ENCODE results near the gene MGAT5.
"Not testable (repeated sequence)": the region's sequence is repeated elsewhere in the genome, so short reads cannot be mapped to it uniquely, and the experiment has no call there.

Gene MGAT5

DNA sequence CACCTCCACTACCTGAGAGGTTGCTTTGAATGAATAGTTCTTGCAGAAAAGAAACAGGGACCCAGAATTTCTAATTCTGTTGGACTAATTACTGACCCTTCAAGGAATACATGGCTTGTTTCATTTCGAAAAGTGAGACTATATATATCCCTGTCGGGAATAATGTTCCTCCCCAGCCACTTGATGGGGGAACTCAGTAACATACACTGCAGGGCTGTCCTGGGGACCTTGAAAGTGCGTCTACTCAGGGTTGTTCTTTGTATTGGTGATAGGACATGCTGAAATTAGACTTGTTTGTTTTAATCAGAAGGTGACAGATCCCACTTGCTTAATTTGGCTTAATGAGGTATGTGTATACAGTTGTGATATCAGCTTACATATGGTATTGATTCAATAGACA is 25.5 kb downstream of the MGAT5 start:
- DNase-seq, result no peak

DNA sequence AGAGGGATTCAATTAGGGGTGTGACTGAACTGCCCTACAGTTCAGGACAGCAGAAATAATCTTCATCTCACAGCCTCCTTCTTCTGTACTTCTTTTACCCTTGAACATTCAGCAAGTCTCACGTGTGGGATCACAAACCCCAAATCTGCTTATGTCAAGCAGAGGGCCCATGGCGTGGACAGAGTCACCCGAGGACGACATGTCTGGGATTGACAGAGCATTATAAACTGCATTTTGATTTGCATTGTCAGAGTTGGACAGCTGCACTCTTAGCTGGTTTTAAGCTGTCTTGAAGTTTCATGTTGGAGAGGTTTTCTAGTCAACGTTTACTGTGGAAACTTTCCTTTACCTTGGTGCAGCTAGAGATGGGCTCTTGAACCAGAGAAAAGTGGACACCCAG is 26.4 kb downstream of the MGAT5 start:
- no peak for DNase-seq

DNA sequence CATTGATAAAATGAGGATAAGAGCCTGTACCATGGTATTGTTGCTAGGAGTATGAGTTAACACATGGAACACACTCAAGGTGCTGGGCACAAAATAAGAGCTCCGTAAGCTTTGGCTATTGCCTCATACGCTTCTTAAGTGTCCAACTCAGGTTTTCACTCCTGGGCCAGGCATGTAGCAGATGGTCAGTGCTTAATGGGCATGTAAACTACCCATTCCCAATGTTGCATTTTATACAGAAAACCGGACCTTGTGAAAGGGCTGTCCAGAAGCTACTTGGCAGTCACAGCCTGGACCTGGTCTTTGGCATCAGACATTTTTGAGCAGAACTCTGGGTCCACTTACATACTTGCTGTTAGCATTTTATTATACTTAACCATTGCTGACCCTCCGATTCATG is 26.9 kb downstream of the MGAT5 start:
- no peak for DNase-seq

DNA sequence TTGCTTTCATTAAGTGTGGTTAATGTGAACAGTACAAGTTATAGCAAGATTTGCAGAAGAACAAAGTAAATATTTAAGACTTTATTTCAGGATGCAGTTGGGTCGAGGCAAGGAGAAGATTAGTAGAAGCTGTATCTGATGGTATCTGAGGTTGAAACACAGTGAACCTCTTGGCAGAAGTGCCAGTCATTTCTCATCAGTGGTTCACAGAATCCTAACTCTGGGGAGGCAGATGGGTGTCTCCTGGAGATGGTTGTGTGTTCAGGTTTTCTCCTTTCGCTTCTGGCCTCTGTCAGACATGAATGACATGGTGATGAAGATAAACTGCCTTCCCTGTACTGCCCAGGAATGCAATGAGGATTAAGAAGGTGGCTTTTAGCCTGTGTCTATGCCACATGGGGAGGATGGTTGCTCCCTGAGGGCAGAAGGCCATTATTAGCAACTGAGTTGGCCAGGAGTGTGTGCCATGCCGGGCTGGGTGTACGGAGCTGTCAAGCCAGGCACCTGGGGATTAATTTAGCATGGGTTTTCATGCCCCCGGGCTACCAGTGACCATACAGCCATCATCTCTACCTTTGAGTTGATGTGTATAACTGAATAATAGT is 28.0 kb downstream of the MGAT5 start:
- DNase-seq, result no peak

DNA sequence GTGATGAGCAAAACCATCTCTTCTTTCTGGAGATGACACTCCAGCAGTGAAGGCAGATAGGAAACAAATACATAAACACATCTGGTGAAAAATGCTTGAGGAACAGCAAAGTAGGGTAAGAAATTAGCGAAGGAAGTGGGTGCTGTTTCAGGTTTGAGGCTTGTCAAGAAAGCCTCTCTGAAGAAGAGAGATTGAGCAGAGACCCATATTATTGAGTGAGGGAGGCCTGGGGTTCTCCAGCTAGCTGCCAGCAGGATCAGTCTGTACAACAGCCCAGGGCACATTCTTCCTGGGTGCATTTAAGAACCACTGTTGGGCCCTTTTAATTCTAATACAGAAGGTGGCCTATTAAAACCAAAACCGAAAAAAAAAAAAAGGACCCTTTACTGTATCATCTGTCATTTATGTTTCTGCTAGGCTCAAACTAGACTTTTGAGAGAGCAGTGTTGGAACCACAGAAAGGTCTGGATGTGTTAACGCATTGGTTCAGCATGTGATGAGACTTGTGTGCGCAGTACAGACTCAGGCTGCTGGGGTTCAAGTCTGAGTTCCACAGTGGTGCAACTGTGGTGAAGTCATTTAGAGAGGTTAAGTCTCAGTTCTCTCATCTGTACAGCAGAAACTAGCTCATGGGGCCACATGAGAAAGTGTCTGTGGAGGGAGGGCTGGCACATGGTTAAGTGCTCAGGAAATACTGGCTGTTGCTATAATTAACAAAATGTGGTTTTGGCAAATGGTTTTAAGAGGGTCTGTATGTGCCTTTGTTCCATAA is 28.9 kb downstream of the MGAT5 start:
- no peak for DNase-seq

DNA sequence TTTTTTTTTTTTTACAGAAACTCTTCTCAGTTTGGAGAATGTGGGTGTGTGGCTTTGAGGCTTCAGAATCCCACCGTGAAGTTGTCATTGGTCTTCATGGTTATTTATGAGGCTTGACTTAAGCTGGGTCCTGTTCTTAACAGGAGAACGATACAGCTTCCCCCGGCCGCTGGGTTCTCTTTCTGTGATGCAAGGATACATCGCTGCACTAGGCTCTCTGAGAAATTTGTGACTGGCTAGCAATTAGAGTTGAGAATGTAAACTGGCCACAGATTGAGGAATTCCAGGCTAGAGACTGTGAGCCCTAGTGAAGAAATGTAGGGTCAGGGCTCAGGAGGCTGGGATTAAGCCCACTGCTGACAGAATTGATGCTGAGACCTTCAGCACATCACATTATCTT is 29.8 kb downstream of the MGAT5 start:
- DNase-seq, result no peak

DNA sequence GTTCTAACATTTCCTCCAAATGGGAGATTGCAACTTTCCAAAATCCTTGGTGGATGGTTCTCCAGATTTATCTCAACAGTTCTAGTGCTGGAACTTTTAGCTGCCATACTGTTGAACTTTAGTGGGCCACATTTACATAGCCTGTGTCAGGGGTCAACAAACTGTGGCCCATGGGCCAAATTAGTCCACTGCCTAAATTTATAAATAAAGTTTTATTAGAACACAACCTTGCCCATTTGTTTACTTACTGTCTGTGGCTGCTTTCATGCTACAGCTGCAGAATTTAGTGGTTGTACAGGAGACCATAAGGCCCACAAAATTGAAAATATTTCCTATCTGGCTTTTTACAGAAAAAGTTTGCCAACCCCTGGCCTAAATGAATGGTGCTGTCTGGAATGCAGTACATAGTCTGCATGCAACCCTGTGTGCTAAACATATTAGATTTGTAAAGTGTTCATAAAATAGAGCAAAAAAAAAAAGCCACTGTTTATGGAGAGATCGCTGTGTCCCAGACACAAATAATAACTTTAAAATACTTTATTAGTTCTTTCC is 30.3 kb downstream of the MGAT5 start:
- no peak for DNase-seq

DNA sequence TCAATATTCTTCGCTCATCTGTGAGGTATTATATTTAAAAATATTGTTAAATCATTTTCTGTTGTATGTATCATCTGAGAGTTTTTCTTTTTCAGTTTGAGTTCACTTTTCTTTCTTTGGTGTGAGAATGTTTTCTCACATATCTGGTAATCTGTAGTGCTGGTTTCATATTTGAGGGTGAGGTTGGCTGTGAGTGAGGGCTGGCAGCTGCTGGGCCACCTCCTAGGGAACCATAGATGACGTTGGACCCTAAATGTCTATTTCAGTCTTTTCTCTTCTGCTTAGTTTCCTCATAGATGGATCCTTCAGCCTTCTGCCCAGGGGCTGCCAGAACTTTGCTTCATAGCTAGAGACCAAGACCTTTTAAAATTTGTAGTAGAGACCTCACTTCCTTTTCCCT is 33.5 kb downstream of the MGAT5 start:
- DNase-seq, result no peak

DNA sequence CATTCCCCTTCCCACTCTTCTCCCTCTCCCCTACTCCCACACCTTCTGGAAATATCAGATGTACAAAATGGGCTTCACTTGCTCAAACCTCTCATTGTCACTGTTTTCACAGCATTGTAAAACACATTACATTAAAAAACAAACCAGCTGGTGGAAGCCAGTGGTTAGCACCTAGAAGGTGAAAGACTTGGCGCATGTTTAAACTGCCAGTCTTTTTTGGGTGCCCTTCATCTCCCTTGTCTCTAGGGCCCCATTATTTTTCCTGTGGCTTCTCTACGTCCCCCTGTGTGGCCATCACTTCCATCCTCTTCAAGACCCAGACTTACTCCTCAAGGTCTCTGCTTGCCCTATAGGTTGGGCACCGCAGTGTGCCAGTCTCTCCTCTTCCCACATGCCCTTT is 34.9 kb downstream of the MGAT5 start:
- no peak for DNase-seq

DNA sequence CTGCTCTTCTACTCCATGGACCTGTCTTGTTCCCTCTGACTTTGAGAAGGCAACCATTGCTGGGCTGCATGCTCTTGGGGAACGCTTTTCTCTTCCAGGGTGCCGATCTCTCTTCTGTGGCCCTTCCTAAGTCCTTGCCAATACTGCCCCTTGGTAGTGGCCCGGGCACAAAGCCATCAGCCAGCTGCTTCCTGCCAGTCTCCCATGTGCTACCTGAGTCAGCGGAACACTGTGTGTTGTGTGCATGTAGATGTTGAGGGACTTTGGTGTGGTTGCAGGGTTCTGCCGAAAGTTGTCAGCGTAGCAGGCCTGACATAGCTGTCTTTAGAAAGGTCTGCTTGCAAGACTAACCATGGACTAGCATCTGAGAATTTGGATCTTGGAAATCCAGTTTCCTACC is 35.4 kb downstream of the MGAT5 start:
- no peak for DNase-seq

DNA sequence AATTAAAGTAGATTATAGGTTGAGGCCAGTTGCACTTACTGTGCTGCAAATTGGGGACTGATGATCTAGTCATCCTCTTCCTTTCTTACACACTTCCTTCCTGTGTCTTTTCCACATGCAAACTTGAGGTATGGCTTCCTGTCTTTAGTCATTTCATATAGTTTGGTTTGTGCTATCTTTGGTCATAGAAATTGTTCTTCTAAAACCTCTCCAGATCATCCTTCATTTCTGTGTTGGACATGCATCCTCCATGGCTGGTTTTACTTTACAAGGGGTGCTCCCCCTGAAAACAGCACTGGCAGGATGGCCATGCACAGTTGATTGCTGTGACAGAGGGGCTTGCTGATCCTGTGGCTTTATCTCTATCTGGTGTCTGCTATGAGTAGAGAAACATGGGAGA is 36.5 kb downstream of the MGAT5 start:
- no peak for DNase-seq

DNA sequence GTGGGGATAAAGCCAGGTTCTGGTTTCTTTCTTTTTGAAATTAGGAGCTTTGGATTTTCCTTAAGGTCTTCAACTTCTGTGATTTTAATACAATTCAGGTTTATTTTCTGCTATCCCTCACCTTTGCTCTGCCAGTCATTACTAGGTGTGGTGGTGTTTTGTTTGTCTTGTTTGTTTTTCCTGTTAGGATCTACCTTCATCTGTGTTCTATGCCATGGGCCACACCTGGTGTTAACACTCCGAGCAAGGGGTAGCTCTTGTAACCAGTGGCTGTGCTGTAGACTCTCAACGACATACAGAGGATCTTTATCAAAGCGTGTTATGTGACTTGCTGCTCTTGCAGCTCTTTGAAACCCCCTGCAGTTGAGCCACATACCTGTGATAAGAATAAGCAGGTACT is 38.6 kb downstream of the MGAT5 start:
- DNase-seq, result no peak

DNA sequence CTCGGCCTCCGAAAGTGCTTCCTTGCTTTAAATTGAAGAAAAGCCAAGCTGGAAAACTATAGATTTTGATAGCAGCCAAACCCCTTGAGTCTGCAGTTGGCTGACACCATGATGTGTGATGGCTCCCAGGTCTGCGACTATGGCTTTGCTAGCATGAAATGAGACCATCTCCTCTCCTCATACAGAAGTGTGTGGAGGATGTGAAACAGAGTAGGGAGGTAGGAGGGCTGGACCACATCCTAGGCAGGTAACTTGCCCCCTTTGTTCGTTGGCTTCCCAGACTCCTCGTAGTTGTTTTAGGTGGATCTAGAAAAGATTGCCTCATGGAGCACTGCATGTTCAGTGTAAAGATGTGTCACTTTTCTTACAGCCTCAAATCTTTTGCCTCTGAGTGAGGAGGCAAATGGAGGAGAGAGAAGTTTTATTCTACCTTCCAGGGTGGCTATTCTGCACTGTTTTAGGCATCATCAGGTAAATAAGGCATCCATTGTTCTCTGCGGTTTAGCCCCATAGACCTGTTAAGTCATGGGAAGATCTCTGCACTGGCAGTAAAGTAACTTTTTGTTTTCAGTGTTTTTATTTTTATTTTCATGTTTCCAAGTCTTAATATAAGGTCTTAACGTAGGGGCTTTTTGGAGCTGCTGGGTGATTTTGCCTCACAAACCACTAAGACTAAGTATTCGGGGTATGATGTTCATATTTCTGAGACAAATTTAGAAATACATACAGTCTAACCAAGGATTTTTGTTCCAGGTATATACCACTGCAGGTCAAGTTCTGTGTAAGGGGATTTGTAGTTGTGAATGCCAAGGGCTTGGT is 40.1 kb downstream of the MGAT5 start:
- no peak for DNase-seq

DNA sequence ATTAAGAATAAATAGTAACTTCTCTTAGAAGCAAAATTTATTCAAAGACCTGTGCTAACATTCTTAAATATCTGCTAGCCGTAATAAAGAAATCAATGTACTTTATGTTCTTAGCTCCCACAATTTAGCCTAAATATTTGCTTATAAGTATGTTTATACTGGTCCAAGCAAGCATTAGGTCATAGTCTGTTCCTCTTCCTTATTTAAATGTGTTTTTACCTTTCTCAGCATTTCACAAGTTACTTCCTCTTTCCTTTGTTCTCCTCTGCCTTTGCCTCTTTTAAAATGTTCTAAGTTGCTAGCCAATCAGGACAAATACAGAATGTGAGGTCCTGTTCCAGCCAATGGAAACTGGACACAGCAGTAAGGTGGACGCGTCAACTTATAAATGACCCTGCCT is 40.7 kb downstream of the MGAT5 start:
- not testable (repeated sequence) for DNase-seq

DNA sequence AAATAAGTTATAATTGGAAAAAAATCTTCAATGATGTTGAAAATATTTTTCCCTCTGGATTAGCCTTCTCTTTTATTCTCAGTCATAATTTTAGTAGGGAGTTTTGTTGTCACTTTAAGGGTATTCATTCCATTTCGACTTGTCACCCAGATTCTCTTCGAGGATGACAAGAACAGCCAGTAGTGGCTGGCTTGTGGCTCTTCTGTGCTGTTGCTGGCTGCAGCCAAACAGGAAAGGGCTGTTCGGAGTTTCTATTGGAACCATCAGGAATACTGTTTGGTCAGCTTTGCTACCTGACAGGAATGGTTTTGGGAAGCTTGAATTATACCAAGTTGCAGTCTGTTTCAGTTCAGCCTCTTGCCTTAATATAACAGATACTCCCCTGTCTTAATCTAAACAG is 41.6 kb downstream of the MGAT5 start:
- no peak for DNase-seq

DNA sequence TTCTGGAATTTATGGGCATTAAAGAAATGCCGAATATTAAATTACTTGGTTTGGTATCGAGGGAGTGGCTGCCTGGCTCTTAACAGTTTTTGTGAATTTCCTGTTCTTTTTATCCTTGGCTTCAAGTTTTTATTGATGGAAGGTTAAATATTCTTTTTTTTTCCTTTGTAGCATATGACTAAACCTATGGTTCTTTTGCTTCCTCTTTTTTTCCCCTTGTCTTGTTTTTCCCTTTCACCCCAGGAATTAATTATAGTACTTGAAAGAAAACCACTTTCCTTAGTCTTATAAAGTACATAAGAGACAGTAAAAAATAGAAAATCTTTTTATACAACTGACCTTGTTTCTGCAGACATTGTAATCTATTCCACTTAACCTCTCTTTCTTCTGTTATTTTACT is 42.4 kb downstream of the MGAT5 start:
- no peak for DNase-seq

DNA sequence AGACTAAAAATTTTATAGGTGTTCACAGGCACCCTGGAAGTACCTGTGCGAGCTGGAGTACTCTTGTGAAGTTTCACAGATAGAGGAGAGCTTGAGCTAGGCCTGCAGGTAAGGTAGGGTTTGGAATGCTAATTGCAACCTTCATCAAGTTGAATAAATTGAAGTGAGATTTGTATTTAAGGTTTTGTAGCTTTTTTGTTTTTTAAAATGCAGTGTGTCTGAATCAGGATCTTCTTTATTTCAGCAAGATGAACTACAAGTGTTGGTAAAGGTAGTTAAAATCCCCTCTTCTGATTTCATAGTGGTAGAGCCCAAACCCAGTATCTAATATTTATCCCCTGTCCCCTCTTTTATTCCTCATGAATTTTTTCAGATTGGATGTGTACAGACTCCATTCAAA is 45.5 kb downstream of the MGAT5 start:
- DNase-seq, result no peak

DNA sequence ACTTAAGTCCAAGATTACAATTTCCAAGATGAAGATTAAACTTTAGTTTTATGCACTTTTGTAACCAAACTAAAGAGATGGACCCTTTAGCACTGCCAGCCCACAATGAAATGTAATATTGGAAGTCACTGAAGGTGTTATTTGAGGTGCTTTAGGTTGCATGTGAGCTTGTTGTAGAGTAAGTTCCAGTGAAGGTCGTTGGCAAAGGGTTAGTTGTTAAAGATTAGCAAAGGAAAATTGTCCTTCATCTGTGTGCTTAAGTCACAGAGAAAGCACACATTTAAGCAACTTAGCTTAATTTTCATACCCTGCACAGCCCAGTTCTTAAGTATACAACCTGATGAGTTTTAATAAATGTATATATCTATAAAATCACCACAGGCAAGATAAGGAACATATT is 46.7 kb downstream of the MGAT5 start:
- no peak for DNase-seq

DNA sequence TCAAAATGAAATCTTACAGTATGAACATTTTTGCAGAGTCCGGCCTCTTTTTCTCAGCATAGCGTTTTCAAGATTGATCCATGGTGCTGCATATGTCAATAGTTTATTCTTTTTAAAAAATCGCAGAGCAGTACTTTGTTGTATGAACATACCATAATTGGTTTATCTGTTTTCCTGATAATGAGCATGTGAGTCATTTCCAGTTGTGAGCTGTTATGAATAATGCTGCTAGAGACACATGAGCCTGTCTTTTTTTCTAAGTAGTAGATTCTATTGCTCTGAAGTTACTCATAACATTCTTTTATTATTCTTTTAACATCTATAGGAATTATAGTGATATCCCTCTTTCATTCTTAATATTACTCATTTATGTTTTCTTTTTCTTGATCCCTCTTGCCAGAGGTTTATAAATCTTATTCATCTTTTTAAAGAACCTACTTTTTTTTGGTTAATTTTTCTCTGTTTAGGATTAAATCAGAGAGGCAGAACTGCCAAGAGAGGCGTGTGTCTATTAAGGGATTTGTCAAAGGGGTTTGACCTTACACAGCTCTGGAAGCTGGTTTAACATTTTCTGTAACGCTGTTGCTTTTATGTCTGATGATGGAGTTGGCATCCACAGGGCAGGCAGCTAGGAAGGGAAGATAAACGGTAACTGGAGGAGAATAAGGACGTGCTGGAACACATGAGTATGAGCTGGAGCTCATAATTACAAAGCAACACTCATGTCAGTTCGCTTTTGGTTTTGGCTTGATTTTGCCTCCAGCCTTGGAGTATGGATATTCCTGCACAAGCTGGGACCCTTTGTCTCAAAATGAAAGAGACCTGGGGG is 47.4 kb downstream of the MGAT5 start:
- no peak for DNase-seq

DNA sequence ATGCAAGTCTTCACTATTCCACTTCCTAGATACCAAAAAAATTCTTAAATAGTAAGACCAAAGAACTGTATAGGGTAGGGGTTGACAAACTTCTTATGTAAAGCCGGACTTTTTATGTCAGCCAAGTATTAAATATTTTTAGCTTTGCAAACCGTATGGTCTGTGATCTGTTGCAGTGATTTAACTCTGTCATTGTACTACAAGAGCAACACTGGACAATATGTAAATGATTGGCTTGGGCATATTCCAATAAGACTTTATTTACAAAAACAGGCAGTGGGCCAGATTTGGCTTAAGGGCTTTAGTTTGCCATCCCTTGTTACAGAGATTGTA is 48.0 kb downstream of the MGAT5 start:
- no peak for DNase-seq

DNA sequence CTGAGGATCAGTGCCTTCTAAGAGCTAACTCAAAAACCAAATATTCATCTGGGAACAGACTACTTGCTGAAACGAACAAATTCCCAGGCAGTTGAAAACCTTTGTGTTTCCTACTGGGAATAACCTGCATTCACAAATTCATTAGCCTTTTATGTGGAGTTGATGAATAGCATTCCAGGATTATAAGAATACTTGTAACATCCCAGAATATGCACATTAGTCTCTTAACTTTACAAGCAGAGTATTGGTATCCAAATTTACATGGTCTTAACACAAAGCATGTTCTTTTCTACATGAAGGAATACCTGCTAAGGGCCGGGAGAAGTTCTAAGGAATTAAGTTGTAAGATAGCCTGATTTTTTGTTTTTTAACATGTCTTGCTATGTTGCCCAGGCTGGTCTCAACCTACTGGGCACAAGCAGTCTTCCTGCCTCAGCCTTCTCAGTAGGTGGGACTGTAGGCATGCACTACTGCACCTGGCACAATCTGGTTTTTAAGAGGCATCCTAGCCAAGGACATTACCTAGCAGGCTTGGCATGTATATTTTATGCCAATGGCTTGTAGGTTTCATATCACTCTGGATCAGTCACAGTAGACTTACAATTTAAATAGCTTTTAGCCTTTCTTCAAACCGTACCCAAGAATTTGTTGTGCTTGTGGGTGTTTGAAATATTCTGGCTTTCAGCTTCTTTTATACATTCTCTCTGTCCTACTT is 50.7 kb downstream of the MGAT5 start:
- DNase-seq, result no peak

DNA sequence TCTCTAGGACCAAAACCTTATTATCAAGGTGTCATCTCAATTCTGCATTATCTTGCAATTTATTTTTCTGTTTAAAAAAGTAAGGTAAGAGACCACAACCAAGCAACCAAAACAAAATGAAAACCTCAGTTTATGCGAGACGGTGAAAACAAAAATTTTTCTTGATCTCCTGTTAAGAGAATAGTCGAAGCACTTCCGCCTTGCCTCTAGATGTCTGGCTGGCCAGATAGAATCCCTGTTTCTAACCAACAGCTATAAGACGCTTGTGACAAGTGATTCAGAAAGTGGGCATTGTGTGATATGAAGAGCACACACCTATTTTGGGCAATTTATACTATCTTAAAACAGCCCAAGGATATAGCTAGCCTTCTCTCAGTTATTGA is 51.2 kb downstream of the MGAT5 start:
- DNase-seq, result no peak

Measured in DMS53 (cell line).